ENCODE data around the gene ATP11A. TPM values are rescaled to one million over a fixed set of nuclear protein-coding genes. Genes with fewer than 3 reads are reported as not detected.
A peak's percentile ranks its signal among the peaks of the same experiment; 100 is the strongest.

ATP11A gene
- total RNA-seq, 1 experiment from 2014 or later = 65.3 TPM

DNA sequence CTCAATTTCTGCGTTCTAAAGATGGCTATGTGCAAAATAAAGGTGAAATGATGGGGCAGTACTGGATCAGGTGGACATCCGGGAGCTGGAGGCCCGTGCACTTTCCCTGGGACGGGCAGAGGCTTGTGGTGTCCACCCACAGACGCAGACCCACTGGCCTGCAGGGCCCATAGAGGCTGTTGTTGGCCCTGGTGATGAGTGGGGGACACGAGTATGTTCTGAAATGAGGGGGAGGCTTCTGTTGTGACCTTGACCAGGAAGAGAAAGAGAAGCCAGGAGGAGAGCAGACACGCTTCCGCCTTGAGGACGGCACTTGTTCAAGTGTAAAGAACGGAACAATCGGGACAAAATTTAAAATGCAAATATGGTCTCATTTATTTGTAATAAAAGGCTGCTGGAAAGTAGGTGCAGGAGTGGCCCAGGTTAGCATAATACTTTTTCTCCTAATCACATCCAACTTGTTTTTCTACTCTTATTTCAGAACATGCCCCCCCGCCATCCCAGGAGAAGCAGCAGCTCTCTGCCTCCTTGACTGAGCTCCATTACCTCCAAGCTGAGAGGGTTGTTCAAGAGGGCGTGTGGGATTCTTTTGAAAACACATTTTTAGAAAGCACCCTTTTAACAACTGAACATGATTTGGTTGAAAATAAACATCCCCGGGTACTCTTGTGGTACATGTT is 27.1 kb downstream of the ATP11A start:
- no peak overlapping the region for H2BK20ac ChIP-seq (ENCODE audit: low read depth, low read length, poor library complexity, severe bottlenecking)
- no peaks in the 10 kb centered on the region for H3K9me3 ChIP-seq (ENCODE audit: control insufficient read depth, low read depth, low read length)
- no peak overlapping the region for H3K14ac ChIP-seq (ENCODE audit: insufficient read depth, low read length)
- peaks cover 8 to 44% (median 23%) of the 10 kb centered on the region in 3 experiments for H3K36me3 Mint-ChIP-seq (ENCODE audit: insufficient read depth in 1 of 3, low read depth in 3 of 3)
- H3K27me3 Mint-ChIP-seq (ENCODE audit: low read depth) = peaks cover 1% of the 10 kb centered on the region; the same call in 1 of the 2 replicates
- no peak overlapping the region for H3T11ph ChIP-seq (ENCODE audit: low read length)
- H2BK15ac ChIP-seq (ENCODE audit: low read depth, low read length) = no peak overlapping the region
- peaks cover 7% of the 10 kb centered on the region; the same call in 1 of the 2 replicates for H3K79me2 ChIP-seq (ENCODE audit: insufficient read depth, low read length)
- TF ChIP-seq, protein P1, sequence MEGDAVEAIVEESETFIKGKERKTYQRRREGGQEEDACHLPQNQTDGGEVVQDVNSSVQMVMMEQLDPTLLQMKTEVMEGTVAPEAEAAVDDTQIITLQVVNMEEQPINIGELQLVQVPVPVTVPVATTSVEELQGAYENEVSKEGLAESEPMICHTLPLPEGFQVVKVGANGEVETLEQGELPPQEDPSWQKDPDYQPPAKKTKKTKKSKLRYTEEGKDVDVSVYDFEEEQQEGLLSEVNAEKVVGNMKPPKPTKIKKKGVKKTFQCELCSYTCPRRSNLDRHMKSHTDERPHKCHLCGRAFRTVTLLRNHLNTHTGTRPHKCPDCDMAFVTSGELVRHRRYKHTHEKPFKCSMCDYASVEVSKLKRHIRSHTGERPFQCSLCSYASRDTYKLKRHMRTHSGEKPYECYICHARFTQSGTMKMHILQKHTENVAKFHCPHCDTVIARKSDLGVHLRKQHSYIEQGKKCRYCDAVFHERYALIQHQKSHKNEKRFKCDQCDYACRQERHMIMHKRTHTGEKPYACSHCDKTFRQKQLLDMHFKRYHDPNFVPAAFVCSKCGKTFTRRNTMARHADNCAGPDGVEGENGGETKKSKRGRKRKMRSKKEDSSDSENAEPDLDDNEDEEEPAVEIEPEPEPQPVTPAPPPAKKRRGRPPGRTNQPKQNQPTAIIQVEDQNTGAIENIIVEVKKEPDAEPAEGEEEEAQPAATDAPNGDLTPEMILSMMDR (conservative IDR thresholded peaks at IDR 0.05) = no peak
- no peak overlapping the region for H2BK5ac ChIP-seq (ENCODE audit: insufficient read length, low read length)
- no peak overlapping the region for H3K4me3 Mint-ChIP-seq
- H3K4ac ChIP-seq (ENCODE audit: low read depth, low read length) = no peak overlapping the region
- peak overlapping the region; percentile 76 for H4K91ac ChIP-seq (ENCODE audit: insufficient read length, low read depth, low read length)
- H3K23me2 ChIP-seq (ENCODE audit: insufficient read length, low read depth, low read length, poor library complexity, severe bottlenecking) = no peaks in the 10 kb centered on the region
- H3K27ac Mint-ChIP-seq = peak overlapping the region in 2 of 3 experiments; percentile 19 to 47; a peak in 3 of 7 replicates
- H3K4me1 ChIP-seq (ENCODE audit: insufficient read depth, low read length) = peaks cover 19% of the 10 kb centered on the region; the same call in 1 of the 2 replicates
- H3K4me1 Mint-ChIP-seq = peaks cover 72% of the 10 kb centered on the region in 2 experiments
- no peak for DNase-seq
- H3K4me2 ChIP-seq (ENCODE audit: insufficient read depth, insufficient read length, low read length) = no peak overlapping the region
- H3K9ac ChIP-seq (ENCODE audit: extremely low read depth, insufficient read length, low read length) = no peak overlapping the region
- no peak overlapping the region for H2BK120ac ChIP-seq (ENCODE audit: low read depth, low read length, poor library complexity, severe bottlenecking)
- no peak overlapping the region for H2BK12ac ChIP-seq (ENCODE audit: insufficient read length, low read depth, low read length)
- peaks cover 6 to 26% of the 10 kb centered on the region in 2 experiments; a peak in 4 of 5 replicates for H3K9me3 Mint-ChIP-seq
- H3K23ac ChIP-seq (ENCODE audit: insufficient read length, low read depth, low read length) = no peak overlapping the region
- no peaks in the 10 kb centered on the region for H4K20me1 ChIP-seq (ENCODE audit: control insufficient read depth, insufficient read depth, insufficient read length)
- no CpG with 5 or more reads among the region's 14 CpGs for WGBS (ENCODE audit: extremely low coverage, insufficient read length, low lambda C conversion rate)
- no peak overlapping the region for H2AK5ac ChIP-seq (ENCODE audit: insufficient read length, low read length)
- H4K8ac ChIP-seq (replicated peaks; ENCODE audit: insufficient read length, low read depth, low read length) = no peak overlapping the region
- no peak overlapping the region for H2AFZ ChIP-seq (ENCODE audit: low read length)
- H3K18ac ChIP-seq (ENCODE audit: insufficient read length, low read depth, low read length) = no peak overlapping the region
- no peaks in the 10 kb centered on the region for H3K27me3 ChIP-seq (ENCODE audit: insufficient read depth, low read length)
- H3K27ac ChIP-seq (ENCODE audit: insufficient read length, low read depth, low read length) = no peak overlapping the region
- H3K79me1 ChIP-seq (ENCODE audit: insufficient read depth, low read depth, low read length, poor library complexity, severe bottlenecking) = no peaks in the 10 kb centered on the region
- H3K56ac ChIP-seq (ENCODE audit: insufficient read length, low read depth, low read length) = no peak overlapping the region
- H4K5ac ChIP-seq (ENCODE audit: insufficient read length, low read depth, low read length) = no peak overlapping the region

All from H9 (cell line).